SK-N-SH (cell line): ENCODE measurements around the gene EIF3B. TPM values are rescaled to one million over a fixed set of nuclear protein-coding genes. Genes with fewer than 3 reads are reported as not detected.

Experiments used
- CTCF ChIA-PET: fragments of 300-600, 350-600 bp; formaldehyde crosslinking; extraction: SDS; loops from one replicate; lab custom pipeline; 2021; lab: Yijun Ruan, JAX
- POLR2A ChIA-PET: fragments of 350-600 bp; sonication (Branson Sonifier 250); formaldehyde crosslinking; extraction: SDS; loops from one replicate; lab custom pipeline; 2020; ENCODE audit warnings: antibody characterized with exemption, inconsistent platforms; lab: Yijun Ruan, JAX
- DNase-seq: peaks from one replicate; pipeline ENCODE4 v3.0.0; 2012
- H2AFZ ChIP-seq: fragments of 200-600 bp; sonication (generic); 2 replicates; pipeline ENCODE4 v1.8.1; 2016; ENCODE audit warnings: antibody characterized with exemption, mild to moderate bottlenecking, low read depth
- H3F3A ChIP-seq: fragments of 200-600 bp; sonication (generic); replicated peaks from 2 replicates; pipeline ENCODE3; 2016; ENCODE audit warnings: antibody characterized with exemption, mild to moderate bottlenecking; ENCODE audit not compliant: insufficient read depth
- H3K27ac ChIP-seq, 2 experiments: fragments of 200-500 bp in 1 of 2; fragments of 200-600 bp in 1 of 2; sonication (Bioruptor generic) in 1 of 2; sonication (generic), shearing (Covaris generic) in 1 of 2; 2 replicates each; pipeline versions ENCODE4 v1.5.1 to v1.6.1; 2014 to 2016; ENCODE audit warnings: low read depth in 2 of 2, inconsistent platforms in 1 of 2, low read length in 1 of 2, mild to moderate bottlenecking in 1 of 2, mixed read lengths in 1 of 2
- H3K27me3 ChIP-seq: fragments of 200-600 bp; sonication (generic), shearing (Covaris generic); 2 replicates; pipeline ENCODE4 v1.6.1; 2016; ENCODE audit warnings: mixed run types; ENCODE audit not compliant: insufficient read depth
- H3K36me3 ChIP-seq, 2 experiments: fragments of 200-500 bp in 1 of 2; fragments of 200-600 bp in 1 of 2; sonication (Bioruptor generic) in 1 of 2; sonication (generic) in 1 of 2; replicated peaks in 1 of 2; 2 replicates each; pipeline versions ENCODE3 to v1.5.1; 2014 to 2016; ENCODE audit warnings: low read length in 1 of 2, mild to moderate bottlenecking in 1 of 2; ENCODE audit not compliant: insufficient read depth in 2 of 2, control insufficient read depth in 1 of 2
- H3K4me1 ChIP-seq, 2 experiments: fragments of 200-500 bp in 1 of 2; fragments of 200-600 bp in 1 of 2; sonication (Bioruptor generic) in 1 of 2; sonication (generic), shearing (Covaris generic) in 1 of 2; 2 replicates each; pipeline versions ENCODE4 v1.5.1 to v1.6.1; 2014 to 2016; ENCODE audit warnings: low read depth in 1 of 2, low read length in 1 of 2, mixed run types in 1 of 2; ENCODE audit not compliant: insufficient read depth in 2 of 2, control insufficient read depth in 1 of 2
- H3K4me2 ChIP-seq: fragments of 200-600 bp; sonication (generic), shearing (Covaris generic); 2 replicates; pipeline ENCODE4 v1.6.1; 2017; ENCODE audit warnings: mixed run types
- H3K4me3 ChIP-seq, 2 experiments: fragments of 200-500 bp in 1 of 2; fragments of 200-600 bp in 1 of 2; sonication (Bioruptor generic) in 1 of 2; sonication (generic), shearing (Covaris generic) in 1 of 2; 2 replicates each; pipeline versions ENCODE4 v1.5.1 to v1.8.1; 2014 to 2016; ENCODE audit warnings: low read depth in 2 of 2, inconsistent platforms in 1 of 2, low read length in 1 of 2, mild to moderate bottlenecking in 1 of 2, mixed read lengths in 1 of 2, moderate library complexity in 1 of 2
- H3K79me2 ChIP-seq: fragments of 200-600 bp; sonication (generic); 2 replicates; pipeline ENCODE4 v1.8.1; 2017; ENCODE audit warnings: mild to moderate bottlenecking; ENCODE audit not compliant: insufficient read depth
- H3K9ac ChIP-seq: fragments of 200-600 bp; sonication (generic); 2 replicates; pipeline ENCODE4 v1.6.1; 2017; ENCODE audit warnings: mixed run types
- H3K9me2 ChIP-seq: fragments of 200-600 bp; sonication (generic); 2 replicates; pipeline ENCODE4 v1.6.1; 2017; ENCODE audit warnings: mixed run types
- H3K9me3 ChIP-seq: fragments of 200-600 bp; sonication (generic); 2 replicates; pipeline ENCODE4 v1.6.1; 2017; ENCODE audit warnings: mixed run types, mild to moderate bottlenecking, moderate library complexity
- H4K20me1 ChIP-seq: fragments of 200-600 bp; sonication (generic); 2 replicates; pipeline ENCODE4 v1.6.1; 2017; ENCODE audit warnings: mild to moderate bottlenecking, mixed run types; ENCODE audit not compliant: insufficient read depth
- CHD2 ChIP-seq: fragments of 150-350 bp; IDR thresholded peaks from 2 replicates; pipeline ENCODE4 v1.6.1; 2018; ENCODE audit warnings: low read length; ENCODE audit not compliant: partially characterized antibody
- CTCF ChIP-seq: fragments of 200-600 bp; sonication (generic); IDR thresholded peaks from 2 replicates; pipeline ENCODE4 v1.6.1; 2017; ENCODE audit warnings: antibody characterized with exemption, mild to moderate bottlenecking, moderate library complexity
- EP300 ChIP-seq, 2 experiments: IDR thresholded peaks; 2 replicates each; pipeline versions ENCODE4 v1.4.0 to v1.6.1; 2012; ENCODE audit warnings: borderline replicate concordance in 1 of 2, low read depth in 1 of 2, low read length in 1 of 2
- EZH2phosphoT487 ChIP-seq: fragments of 200-600 bp; sonication (generic); IDR thresholded peaks from 2 replicates; pipeline ENCODE4 v1.6.1; 2017; ENCODE audit warnings: low read depth, mixed run types, mild to moderate bottlenecking, antibody characterized with exemption, moderate library complexity, borderline replicate concordance
- FOSL2 ChIP-seq: IDR thresholded peaks from 2 replicates; pipeline ENCODE4 v1.4.0; 2012; ENCODE audit warnings: low read depth, mild to moderate bottlenecking, moderate library complexity, borderline replicate concordance
- FOXJ3 ChIP-seq: sonication (generic); formaldehyde crosslinking; IDR thresholded peaks from 2 replicates; pipeline ENCODE4 v1.5.1; 2020; ENCODE audit warnings: mild to moderate bottlenecking, missing genetic modification reagents
- MAX ChIP-seq: IDR thresholded peaks from 2 replicates; pipeline ENCODE4 v1.4.0; 2012; ENCODE audit warnings: low read depth
- MEF2A ChIP-seq: IDR thresholded peaks from 2 replicates; pipeline ENCODE4 v1.4.0; 2012; ENCODE audit warnings: low read depth, borderline replicate concordance
- NFIC ChIP-seq: IDR thresholded peaks from 2 replicates; pipeline ENCODE4 v1.4.0; 2012; ENCODE audit warnings: borderline replicate concordance
- POLR2AphosphoS5 ChIP-seq: IDR thresholded peaks from 2 replicates; pipeline ENCODE4 v1.6.1; 2012; ENCODE audit warnings: low read depth, low read length
- RAD21 ChIP-seq: IDR thresholded peaks from 2 replicates; pipeline ENCODE4 v1.6.1; 2012; ENCODE audit warnings: mild to moderate bottlenecking, low read length
- REST ChIP-seq: IDR thresholded peaks from 2 replicates; pipeline ENCODE4 v1.6.1; 2012; ENCODE audit warnings: mild to moderate bottlenecking, low read depth, low read length, moderate library complexity
- SIN3A ChIP-seq: IDR thresholded peaks from 2 replicates; pipeline ENCODE4 v1.6.1; 2012; ENCODE audit warnings: low read depth, mild to moderate bottlenecking, low read length, moderate library complexity, borderline replicate concordance
- TAF1 ChIP-seq: IDR thresholded peaks from 2 replicates; pipeline ENCODE4 v1.6.1; 2012; ENCODE audit warnings: low read depth, mild to moderate bottlenecking, low read length, moderate library complexity, borderline replicate concordance
- TCF12 ChIP-seq: IDR thresholded peaks from 2 replicates; pipeline ENCODE4 v1.4.0; 2012
- TEAD4 ChIP-seq: IDR thresholded peaks from 2 replicates; pipeline ENCODE4 v1.4.0; 2012; ENCODE audit warnings: mild to moderate bottlenecking, borderline replicate concordance; ENCODE audit not compliant: insufficient read depth
- YY1 ChIP-seq: IDR thresholded peaks from 2 replicates; pipeline ENCODE4 v1.4.0; 2012; ENCODE audit warnings: low read depth, mild to moderate bottlenecking
- ZBTB33 ChIP-seq: IDR thresholded peaks from 2 replicates; pipeline ENCODE4 v1.4.0; 2012; ENCODE audit warnings: low read depth, borderline replicate concordance
- WGBS: methylation state at CpG from one replicate; pipeline ENCODE4 v1.1.6; 2017; ENCODE audit warnings: low lambda C conversion rate; 5-methylcytosine and 5-hydroxymethylcytosine counted together
- polyA plus RNA-seq, 3 experiments: library from polyadenylated mRNA; depleted of rRNA; stranded (reverse); fragments of >200 nt; gene quantifications; 2 replicates each; pipeline ENCODE4 v1.2.3, GENCODE V29; 2012

EIF3B gene
- polyA plus RNA-seq, 1 of the 3 experiments (the other 2 are of a cell fraction), result 151 TPM

- Histone ChIP-seq H3K9me3 (no peaks in the 10 kb centered on the region), H3K4me3 (peak overlapping the region; percentile 66 to 76), H3K9ac (peak overlapping the region; percentile 71), H3K79me2 (peaks cover 39% of the 10 kb centered on the region), H3K4me2 (peak overlapping the region; percentile 93), H3K27me3 (no peaks in the 10 kb centered on the region), H2AFZ (no peak overlapping the region), H3K9me2 (no peaks in the 10 kb centered on the region), H4K20me1 (peaks cover 10% of the 10 kb centered on the region; the same call in 1 of the 2 replicates), H3K4me1 (peaks cover 7 to 39% of the 10 kb centered on the region in 2 experiments; a peak in 2 of 4 replicates), H3K27ac (peak overlapping the region in 1 of 2 experiments; percentile 65; a peak in 2 of 4 replicates), H3K36me3 (no peaks in the 10 kb centered on the region), H3F3A (peaks cover 28% of the 10 kb centered on the region)
- DNase-seq, result no peak
- 79% methylated on average over 12 of the region's 12 CpGs for WGBS
- CTCF ChIA-PET, result interaction anchor here (0.8 to 4.9 kb wide), 9 partner anchors 13 to 266 kb away, joined by 3 to 23 read pairs (median 5); no protein-coding TSS in a partner anchor
- no peak for TF ChIP-seq EZH2phosphoT487
- no peak for TF ChIP-seq YY1
- TF ChIP-seq CTCF, result no peak
- no peak for TF ChIP-seq TEAD4
- TF ChIP-seq NFIC, result no peak
- TF ChIP-seq TCF12, result no peak
- no peak for TF ChIP-seq FOSL2
- TF ChIP-seq RAD21, result no peak
- TF ChIP-seq ZBTB33, result no peak
- no peak for TF ChIP-seq EP300 (IDR thresholded peaks at IDR 0.05; ENCODE audit: borderline replicate concordance in 1 of 2, low read depth in 1 of 2, low read length in 1 of 2)
- no peak for TF ChIP-seq POLR2AphosphoS5
- TF ChIP-seq MAX, result no peak
- POLR2A ChIA-PET, result no interaction called here
These were observed 50.1 kb downstream of the EIF3B start for GRCh38 chr7:2404714-2405119.

- Histone ChIP-seq H4K20me1 (peaks cover 10% of the 10 kb centered on the region; the same call in 1 of the 2 replicates), H3K79me2 (peaks cover 40% of the 10 kb centered on the region), H3K9me2 (no peaks in the 10 kb centered on the region), H3K4me1 (peaks cover 5 to 41% of the 10 kb centered on the region in 2 experiments; a peak in 2 of 4 replicates), H3K36me3 (no peaks in the 10 kb centered on the region), H3K9ac (no peak overlapping the region), H3K4me3 (peak overlapping the region in 1 of 2 experiments; percentile 76; a peak in 1 of 4 replicates), H3F3A (peaks cover 27% of the 10 kb centered on the region), H3K9me3 (no peaks in the 10 kb centered on the region), H3K4me2 (0 out of 2 replicates have a peak overlapping the region, but pooled peaks have one; percentile 93), H3K27me3 (no peaks in the 10 kb centered on the region), H2AFZ (no peak overlapping the region), H3K27ac (no peak overlapping the region)
- ChIA-PET CTCF (interaction anchor here (0.8 to 4.9 kb wide), 7 partner anchors 21 to 266 kb away, joined by 3 to 23 read pairs (median 7); no protein-coding TSS in a partner anchor), POLR2A (no interaction called here)
- 97% methylated on average over 10 of the region's 10 CpGs for WGBS
- TF ChIP-seq TAF1 (no peak), CHD2 (no peak), YY1 (no peak), POLR2AphosphoS5 (no peak), MEF2A (no peak), FOXJ3 (CRISPR knock-in tag) (no peak), SIN3A (no peak), EP300 (IDR thresholded peaks at IDR 0.05; ENCODE audit: borderline replicate concordance in 1 of 2, low read depth in 1 of 2, low read length in 1 of 2) (no peak), REST (no peak), FOSL2 (no peak)
- no peak for DNase-seq
These were observed 50.6 kb downstream of the EIF3B start for GRCh38 chr7:2405201-2405600.
